DND-41 (cell line): ENCODE data around the gene SLC39A12.

ENCODE experiments used
- CTCF ChIP-seq: IDR thresholded peaks from 2 replicates; pipeline ENCODE4 v1.5.1; 2012; ENCODE audit warnings: borderline replicate concordance, low read length, moderate library complexity, mild to moderate bottlenecking; ENCODE audit not compliant: poor library complexity, severe bottlenecking; ENCODE audit errors: extremely low read depth
- EZH2 ChIP-seq: IDR thresholded peaks from 3 replicates; pipeline ENCODE4 v1.6.1; 2012; ENCODE audit warnings: borderline replicate concordance, low read depth, mild to moderate bottlenecking, moderate library complexity, low read length, inconsistent platforms; ENCODE audit not compliant: severe bottlenecking

- TF ChIP-seq CTCF (no peak), EZH2 (no peak)
Measured at GRCh38 chr10:17906002-17906401, 45.7 kb upstream of the SLC39A12 start.
